Fibroblast of pulmonary artery (primary cell): ENCODE results near the gene SLC6A1.

Experiments used
- DNase-seq: peaks from one replicate; pipeline ENCODE4 v3.0.0-alpha.2; 2010; ENCODE audit warnings: low read depth
- H3K4me3 ChIP-seq: replicated peaks from 2 replicates; pipeline ENCODE4 v1.5.1; 2011; ENCODE audit warnings: low read depth, mild to moderate bottlenecking, control low read depth, low read length, moderate library complexity
- TF ChIP-seq, protein P1 (sequence below): IDR thresholded peaks from 2 replicates; pipeline ENCODE4 v1.5.1; 2011; ENCODE audit warnings: mild to moderate bottlenecking, control low read depth, low read length, inconsistent platforms; ENCODE audit errors: missing control alignments

Gene SLC6A1

DNA sequence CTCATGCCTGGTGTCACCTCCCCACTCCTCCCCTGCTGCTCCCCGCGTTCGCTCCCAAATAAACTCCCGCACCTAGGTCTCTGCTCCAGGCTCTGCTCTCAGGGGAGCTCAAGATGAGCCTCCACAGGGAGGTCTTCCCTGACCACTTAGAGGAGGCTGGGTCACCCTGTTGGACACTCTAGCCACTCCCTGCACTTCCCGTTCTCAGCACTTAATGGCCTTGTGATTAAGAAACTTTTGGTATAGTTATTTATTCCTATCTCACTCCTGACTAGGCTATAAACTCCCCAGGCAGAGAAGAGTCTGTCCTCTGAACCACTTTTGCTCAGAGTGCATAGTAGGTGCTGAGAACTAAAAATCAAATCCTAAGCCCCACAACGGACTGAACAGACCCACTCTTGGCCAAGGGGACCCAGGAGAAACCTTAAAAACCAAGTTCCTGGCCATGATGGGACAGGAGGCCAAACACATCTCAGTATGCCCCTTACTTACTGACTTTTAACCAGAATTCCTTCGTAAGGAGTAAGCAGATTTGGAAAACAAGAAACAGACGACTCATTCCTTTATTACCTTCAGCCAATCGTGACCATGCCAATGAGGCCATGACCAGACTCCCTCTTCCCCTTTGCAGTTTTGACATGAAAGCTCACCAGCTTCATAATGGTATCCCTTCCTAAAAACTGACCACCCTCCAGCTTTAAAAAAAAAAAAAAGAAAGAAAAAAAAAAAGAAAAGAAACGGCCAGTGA is 92.7 kb downstream of the SLC6A1 start:
- H3K4me3 ChIP-seq = no peak overlapping the region

DNA sequence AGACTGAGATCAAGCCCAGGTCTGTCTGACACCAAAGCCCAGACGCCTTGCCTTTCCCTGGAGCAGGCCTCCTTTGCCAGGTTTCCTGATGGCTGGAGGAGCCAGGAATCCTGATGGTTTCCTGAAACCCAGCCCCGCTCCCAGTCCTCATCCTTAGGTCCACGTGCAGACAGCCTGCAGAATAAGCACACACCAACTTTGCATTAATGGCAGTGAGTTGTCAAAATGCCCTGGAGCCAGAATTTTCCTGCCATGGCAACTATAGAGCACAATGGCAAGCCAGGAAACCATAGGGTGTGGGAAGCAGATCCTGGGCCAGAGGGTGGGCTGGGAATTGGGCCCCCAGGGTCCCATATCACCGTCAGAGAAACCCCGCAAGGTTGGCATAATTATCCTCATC is 94.3 kb downstream of the SLC6A1 start:
- TF ChIP-seq, protein P1, sequence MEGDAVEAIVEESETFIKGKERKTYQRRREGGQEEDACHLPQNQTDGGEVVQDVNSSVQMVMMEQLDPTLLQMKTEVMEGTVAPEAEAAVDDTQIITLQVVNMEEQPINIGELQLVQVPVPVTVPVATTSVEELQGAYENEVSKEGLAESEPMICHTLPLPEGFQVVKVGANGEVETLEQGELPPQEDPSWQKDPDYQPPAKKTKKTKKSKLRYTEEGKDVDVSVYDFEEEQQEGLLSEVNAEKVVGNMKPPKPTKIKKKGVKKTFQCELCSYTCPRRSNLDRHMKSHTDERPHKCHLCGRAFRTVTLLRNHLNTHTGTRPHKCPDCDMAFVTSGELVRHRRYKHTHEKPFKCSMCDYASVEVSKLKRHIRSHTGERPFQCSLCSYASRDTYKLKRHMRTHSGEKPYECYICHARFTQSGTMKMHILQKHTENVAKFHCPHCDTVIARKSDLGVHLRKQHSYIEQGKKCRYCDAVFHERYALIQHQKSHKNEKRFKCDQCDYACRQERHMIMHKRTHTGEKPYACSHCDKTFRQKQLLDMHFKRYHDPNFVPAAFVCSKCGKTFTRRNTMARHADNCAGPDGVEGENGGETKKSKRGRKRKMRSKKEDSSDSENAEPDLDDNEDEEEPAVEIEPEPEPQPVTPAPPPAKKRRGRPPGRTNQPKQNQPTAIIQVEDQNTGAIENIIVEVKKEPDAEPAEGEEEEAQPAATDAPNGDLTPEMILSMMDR = no peak
- no peak overlapping the region for H3K4me3 ChIP-seq
- no peak for DNase-seq

More for the DNA sequence above, 92.7 kb downstream of the SLC6A1 start:
- DNase-seq = no peak
- TF ChIP-seq, protein P1 = no peak

DNA sequence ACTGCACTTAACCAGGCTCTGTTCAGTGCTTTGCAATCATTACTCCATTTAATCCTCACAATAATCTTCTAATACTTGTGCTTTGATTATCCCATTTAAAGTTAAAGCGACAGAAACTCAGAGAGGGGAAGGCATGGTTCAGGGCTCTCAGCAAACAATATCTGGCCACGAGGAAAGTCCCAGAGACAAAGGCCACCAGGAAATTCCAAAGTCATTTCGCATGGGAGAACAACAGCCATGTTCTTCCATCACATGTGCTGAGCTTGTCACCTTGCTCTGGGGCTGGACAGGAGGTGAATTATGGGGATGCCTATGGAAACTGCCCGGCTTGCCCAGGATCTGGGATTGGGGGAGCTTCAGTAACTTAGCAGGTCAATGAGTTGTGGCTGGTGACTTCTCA is 95.5 kb downstream of the SLC6A1 start:
- H3K4me3 ChIP-seq = no peak overlapping the region
- TF ChIP-seq, protein P1 = no peak
- DNase-seq = no peak

DNA sequence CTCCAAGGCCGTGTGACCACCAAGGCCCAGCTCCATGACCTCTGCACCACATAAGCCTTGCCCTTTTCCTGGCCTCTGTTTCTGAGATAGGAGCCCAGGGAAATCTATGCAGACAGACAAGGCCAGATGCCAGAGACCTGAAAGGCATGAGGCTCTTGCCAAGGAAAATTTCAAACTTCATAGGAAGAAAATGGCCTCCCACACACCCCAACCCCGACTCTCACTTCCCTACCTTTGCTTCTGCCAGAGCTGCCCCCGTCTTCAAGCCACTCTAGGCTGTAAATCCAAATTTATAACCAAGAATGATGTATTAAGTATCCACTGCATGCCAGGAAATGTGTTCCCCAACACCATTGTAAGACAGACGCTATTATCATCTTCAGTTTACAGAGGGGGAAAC is 96.3 kb downstream of the SLC6A1 start:
- DNase-seq = no peak
- TF ChIP-seq, protein P1 = no peak
- no peak overlapping the region for H3K4me3 ChIP-seq
